ENCODE data around the gene MYRFL. TPM values are rescaled to one million over a fixed set of nuclear protein-coding genes. Genes with fewer than 3 reads are reported as not detected.
"Not testable (repeated sequence)": the region's sequence is repeated elsewhere in the genome, so short reads cannot be mapped to it uniquely, and the experiment has no call there.

The MYRFL gene
- total RNA-seq, 1 donor from 2014 or later = not detected

GRCh38 chr12:69991690-69992288 is 166.8 kb downstream of the MYRFL start:
- peak; percentile 18 to 46 for ATAC-seq
- no peak overlapping the region for H3K27ac ChIP-seq
- peaks cover 8% of the 10 kb centered on the region for H3K4me1 ChIP-seq
- DNase-seq = no peak
- no peak overlapping the region for H3K4me3 ChIP-seq
- H3K9me3 ChIP-seq = no peaks in the 10 kb centered on the region
- no peaks in the 10 kb centered on the region for H3K27me3 ChIP-seq (ENCODE audit: low read depth)
- intact Hi-C loops (cut with DNase I) = no loop called here
- no peak for TF ChIP-seq CTCF (IDR thresholded peaks at IDR 0.05)
- no peaks in the 10 kb centered on the region for H3K36me3 ChIP-seq

- no peak for TF ChIP-seq CTCF (IDR thresholded peaks at IDR 0.05)
- peaks cover 2% of the 10 kb centered on the region for H3K4me1 ChIP-seq
- H3K27ac ChIP-seq = no peak overlapping the region
- no peak for ATAC-seq
- H3K4me3 ChIP-seq = no peak overlapping the region
- no peaks in the 10 kb centered on the region for H3K36me3 ChIP-seq
- intact Hi-C loops (cut with DNase I) = no loop called here
- H3K27me3 ChIP-seq (ENCODE audit: low read depth) = no peaks in the 10 kb centered on the region
- no peak for DNase-seq
- no peaks in the 10 kb centered on the region for H3K9me3 ChIP-seq
Observed at GRCh38 chr12:69993433-69993832, 168.4 kb downstream of the MYRFL start.

GRCh38 chr12:69994086-69994485 is 169.1 kb downstream of the MYRFL start:
- H3K4me3 ChIP-seq; H3K9me3 ChIP-seq; H3K27ac ChIP-seq; intact Hi-C loops (cut with DNase I); H3K27me3 ChIP-seq (ENCODE audit: low read depth); H3K4me1 ChIP-seq; DNase-seq; ATAC-seq; H3K36me3 ChIP-seq: not testable (repeated sequence)

GRCh38 chr12:69994724-69995173 is 169.7 kb downstream of the MYRFL start:
- DNase-seq (no peak), ATAC-seq (no peak)
- TF ChIP-seq CTCF (IDR thresholded peaks at IDR 0.05) = no peak
- no peak overlapping the region for H3K27ac ChIP-seq
- no peaks in the 10 kb centered on the region for H3K27me3 ChIP-seq (ENCODE audit: low read depth)
- intact Hi-C loops (cut with DNase I) = no loop called here
- no peaks in the 10 kb centered on the region for H3K9me3 ChIP-seq
- H3K4me1 ChIP-seq = no peaks in the 10 kb centered on the region
- no peak overlapping the region for H3K4me3 ChIP-seq
- no peaks in the 10 kb centered on the region for H3K36me3 ChIP-seq

- H3K36me3 ChIP-seq = no peaks in the 10 kb centered on the region
- TF ChIP-seq CTCF (IDR thresholded peaks at IDR 0.05) = no peak
- no peak for DNase-seq
- H3K27me3 ChIP-seq (ENCODE audit: low read depth) = no peaks in the 10 kb centered on the region
- no peak for ATAC-seq
- intact Hi-C loops (cut with DNase I) = no loop called here
- H3K4me3 ChIP-seq = no peak overlapping the region
- H3K4me1 ChIP-seq = no peaks in the 10 kb centered on the region
- H3K27ac ChIP-seq = no peak overlapping the region
- H3K9me3 ChIP-seq = no peaks in the 10 kb centered on the region
Observed at GRCh38 chr12:69996241-69996640, 171.2 kb downstream of the MYRFL start.

- no peak for DNase-seq
- ATAC-seq = no peak
- intact Hi-C loops (cut with DNase I) = no loop called here
- no peaks in the 10 kb centered on the region for H3K27me3 ChIP-seq (ENCODE audit: low read depth)
- no peaks in the 10 kb centered on the region for H3K36me3 ChIP-seq
- no peaks in the 10 kb centered on the region for H3K4me1 ChIP-seq
- TF ChIP-seq CTCF (IDR thresholded peaks at IDR 0.05) = no peak
- H3K4me3 ChIP-seq = no peak overlapping the region
- no peaks in the 10 kb centered on the region for H3K9me3 ChIP-seq
- no peak overlapping the region for H3K27ac ChIP-seq
Observed at GRCh38 chr12:69996722-69997121, 171.7 kb downstream of the MYRFL start.

Data from lower lobe of right lung (tissue), 2 donors.